Measurements from ENCODE around the gene SLC17A4. TPM values are rescaled to one million over a fixed set of nuclear protein-coding genes. Genes with fewer than 3 reads are reported as not detected.

SLC17A4 gene
- total and polyA plus RNA-seq, 2 of the 13 experiments (the other 11 are each of a cell fraction or from before 2014, with no cell fraction given): 0.07 TPM; not detected in 1

- FAIRE-seq: peak; percentile 90
- Histone ChIP-seq H4K20me1 (ENCODE audit: insufficient read depth, low read length) (no peaks in the 10 kb centered on the region), H3K36me3 (replicated peaks in 1 of 2; ENCODE audit: control insufficient read depth in 1 of 2, insufficient read depth in 2 of 2, low read length in 2 of 2) (no peaks in the 10 kb centered on the region), H3K9me3 (ENCODE audit: low read length) (no peaks in the 10 kb centered on the region), H3K9ac (ENCODE audit: insufficient read depth, low read depth, low read length) (no peak overlapping the region), H3K27ac (ENCODE audit: extremely low read length, insufficient read depth, low read length) (no peak overlapping the region), H2AFZ (ENCODE audit: low read length) (no peak overlapping the region), H3K4me1 (ENCODE audit: insufficient read depth, low read length) (peaks cover 32% of the 10 kb centered on the region), H3K4me3 (replicated peaks in 1 of 3; ENCODE audit: insufficient read depth in 1 of 3, low read depth in 2 of 3, low read length in 3 of 3) (no peak overlapping the region), H3K79me2 (ENCODE audit: insufficient read depth, low read length) (no peaks in the 10 kb centered on the region), H3K27me3 (ENCODE audit: control insufficient read depth in 1 of 2, insufficient read depth in 2 of 2, low read length in 2 of 2) (no peaks in the 10 kb centered on the region), H3K4me2 (ENCODE audit: low read depth, low read length) (no peak overlapping the region)
- peak; percentile 68 for ATAC-seq
- POLR2A ChIA-PET: interaction anchor here (1.2 kb wide), 1 partner anchor 9 kb away, joined by 6 read pairs; no protein-coding TSS in a partner anchor
- intact Hi-C loops (cut with micrococcal nuclease; ENCODE audit: unreplicated experiment): no loop called here
- in situ Hi-C loops (cut with HindIII; ENCODE audit: extremely low pct_ligation_motif_present, low pct_unique_long_range_greater_than_20kb): no loop called here
- WGBS (ENCODE audit: low lambda C conversion rate): 40% methylated on average over 6 of the region's 6 CpGs
- no TSS peak for BruUV-seq (replicated peaks)
- CTCF ChIA-PET (ENCODE audit: low intra/inter-chr PET ratio, low total read pairs): no interaction called here
- DNase-seq (ENCODE audit: low spot score): peak; percentile 35
- no peak for TF ChIP-seq EEA1 (CRISPR knock-in tag; IDR thresholded peaks at IDR 0.05; ENCODE audit: borderline replicate concordance)
- peak; percentile 74; the same call in 1 of the 2 replicates for TF ChIP-seq CEBPB (IDR thresholded peaks at IDR 0.05; ENCODE audit: borderline replicate concordance, low read depth, low read length)
- TF ChIP-seq ZNF7 (CRISPR knock-in tag; IDR thresholded peaks at IDR 0.05): no peak
- peak; percentile 58; the same call in 1 of the 2 replicates for TF ChIP-seq SALL1 (CRISPR knock-in tag; IDR thresholded peaks at IDR 0.05)
- TF ChIP-seq MZF1 (CRISPR knock-in tag; IDR thresholded peaks at IDR 0.05; ENCODE audit: borderline replicate concordance): no peak
- TF ChIP-seq, protein P1, sequence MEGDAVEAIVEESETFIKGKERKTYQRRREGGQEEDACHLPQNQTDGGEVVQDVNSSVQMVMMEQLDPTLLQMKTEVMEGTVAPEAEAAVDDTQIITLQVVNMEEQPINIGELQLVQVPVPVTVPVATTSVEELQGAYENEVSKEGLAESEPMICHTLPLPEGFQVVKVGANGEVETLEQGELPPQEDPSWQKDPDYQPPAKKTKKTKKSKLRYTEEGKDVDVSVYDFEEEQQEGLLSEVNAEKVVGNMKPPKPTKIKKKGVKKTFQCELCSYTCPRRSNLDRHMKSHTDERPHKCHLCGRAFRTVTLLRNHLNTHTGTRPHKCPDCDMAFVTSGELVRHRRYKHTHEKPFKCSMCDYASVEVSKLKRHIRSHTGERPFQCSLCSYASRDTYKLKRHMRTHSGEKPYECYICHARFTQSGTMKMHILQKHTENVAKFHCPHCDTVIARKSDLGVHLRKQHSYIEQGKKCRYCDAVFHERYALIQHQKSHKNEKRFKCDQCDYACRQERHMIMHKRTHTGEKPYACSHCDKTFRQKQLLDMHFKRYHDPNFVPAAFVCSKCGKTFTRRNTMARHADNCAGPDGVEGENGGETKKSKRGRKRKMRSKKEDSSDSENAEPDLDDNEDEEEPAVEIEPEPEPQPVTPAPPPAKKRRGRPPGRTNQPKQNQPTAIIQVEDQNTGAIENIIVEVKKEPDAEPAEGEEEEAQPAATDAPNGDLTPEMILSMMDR (CRISPR knock-in tag; IDR thresholded peaks at IDR 0.05): peak; percentile 16; the same call in 1 of the 2 replicates
- no peak for TF ChIP-seq LCORL (IDR thresholded peaks at IDR 0.05)
- peak; percentile 52; the same call in 1 of the 2 replicates for TF ChIP-seq LCORL (CRISPR knock-in tag; IDR thresholded peaks at IDR 0.05)
- TF ChIP-seq PATZ1 (CRISPR knock-in tag; IDR thresholded peaks at IDR 0.05): 0 out of 2 replicates have a peak, but pooled peaks have one; percentile 18
- TF ChIP-seq NFIC (IDR thresholded peaks at IDR 0.05; ENCODE audit: low read length): 0 out of 2 replicates have a peak, but pooled peaks have one; percentile 29
- TF ChIP-seq, protein P2, sequence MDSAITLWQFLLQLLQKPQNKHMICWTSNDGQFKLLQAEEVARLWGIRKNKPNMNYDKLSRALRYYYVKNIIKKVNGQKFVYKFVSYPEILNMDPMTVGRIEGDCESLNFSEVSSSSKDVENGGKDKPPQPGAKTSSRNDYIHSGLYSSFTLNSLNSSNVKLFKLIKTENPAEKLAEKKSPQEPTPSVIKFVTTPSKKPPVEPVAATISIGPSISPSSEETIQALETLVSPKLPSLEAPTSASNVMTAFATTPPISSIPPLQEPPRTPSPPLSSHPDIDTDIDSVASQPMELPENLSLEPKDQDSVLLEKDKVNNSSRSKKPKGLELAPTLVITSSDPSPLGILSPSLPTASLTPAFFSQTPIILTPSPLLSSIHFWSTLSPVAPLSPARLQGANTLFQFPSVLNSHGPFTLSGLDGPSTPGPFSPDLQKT (CRISPR knock-in tag; IDR thresholded peaks at IDR 0.05; ENCODE audit: borderline replicate concordance): no peak
- TF ChIP-seq POGZ (CRISPR knock-in tag; IDR thresholded peaks at IDR 0.05): peak; percentile 34; the same call in 1 of the 2 replicates
- 0 out of 2 replicates have a peak, but pooled peaks have one; percentile 12 for TF ChIP-seq RXRB (CRISPR knock-in tag; IDR thresholded peaks at IDR 0.05; ENCODE audit: borderline replicate concordance)
- peak; percentile 85 for TF ChIP-seq CEBPG (CRISPR knock-in tag; IDR thresholded peaks at IDR 0.05)
- 0 out of 2 replicates have a peak, but pooled peaks have one; percentile 10 for TF ChIP-seq FOSL2 (CRISPR knock-in tag; IDR thresholded peaks at IDR 0.05)
- 0 out of 2 replicates have a peak, but pooled peaks have one; percentile 28 for TF ChIP-seq BCL6 (CRISPR knock-in tag; IDR thresholded peaks at IDR 0.05)
- 0 out of 2 replicates have a peak, but pooled peaks have one; percentile 25 for TF ChIP-seq IRF2 (CRISPR knock-in tag; IDR thresholded peaks at IDR 0.05)
- peak in 1 of 2 experiments; percentile 41; a peak in 1 of 4 replicates for TF ChIP-seq ATF4 (CRISPR knock-in tag; IDR thresholded peaks at IDR 0.05)
Measured at GRCh38 chr6:25706314-25707014, 48.1 kb upstream of the SLC17A4 start.

Data from HepG2 (cell line).